HEK293 (cell line): Measurements from ENCODE around the gene ASCC1.

Source experiments
- CTCF ChIA-PET: fragments of 350-600 bp; formaldehyde crosslinking; extraction: SDS; loops from one replicate; lab custom pipeline; 2021; ENCODE audit warnings: antibody characterized with exemption; lab: Yijun Ruan, JAX
- POLR2A ChIA-PET: fragments of 300-600 bp; formaldehyde crosslinking; extraction: SDS; loops from one replicate; lab custom pipeline; 2020; ENCODE audit warnings: antibody characterized with exemption, inconsistent platforms; lab: Yijun Ruan, JAX
- H3K27ac ChIP-seq: fragments of 200-500 bp; sonication (Bioruptor generic); 2 replicates; pipeline ENCODE4 v1.5.1; 2014; ENCODE audit warnings: low read depth, low read length, control low read depth, inconsistent platforms; ENCODE audit errors: extremely low read depth
- H3K36me3 ChIP-seq, 2 experiments: fragments of 200-500 bp in 1 of 2; sonication (Bioruptor generic) in 1 of 2; 1 replicate in 1 of 2; 2 replicates in 1 of 2; pipeline ENCODE4 v1.5.1; 2014 to 2017; ENCODE audit warnings: inconsistent platforms in 2 of 2, low read length in 2 of 2; ENCODE audit not compliant: control insufficient read depth in 2 of 2, insufficient read depth in 1 of 2
- H3K4me1 ChIP-seq: fragments of 200-500 bp; sonication (Bioruptor generic); 2 replicates; pipeline ENCODE4 v1.5.1; 2014; ENCODE audit warnings: mild to moderate bottlenecking, low read length, inconsistent platforms; ENCODE audit not compliant: control insufficient read depth, insufficient read depth
- H3K4me3 ChIP-seq: 2 replicates; pipeline ENCODE4 v1.5.1; 2011; ENCODE audit warnings: low read depth, mild to moderate bottlenecking, control low read depth, low read length, moderate library complexity
- H3K9me3 ChIP-seq: fragments of 200-500 bp; sonication (Bioruptor generic); 2 replicates; pipeline ENCODE4 v1.5.1; 2014; ENCODE audit warnings: low read depth, low read length, inconsistent platforms; ENCODE audit not compliant: control insufficient read depth, insufficient read depth
- EGR2 ChIP-seq: fragments of 450-650 bp; formaldehyde crosslinking; IDR thresholded peaks from 2 replicates; pipeline ENCODE4 v1.5.1; 2016; ENCODE audit warnings: low read depth, missing biosample characterization, missing genetic modification characterization
- GLIS1 ChIP-seq: fragments of 450-650 bp; formaldehyde crosslinking; IDR thresholded peaks from 2 replicates; pipeline ENCODE4 v1.5.1; 2016; ENCODE audit warnings: missing biosample characterization, missing genetic modification characterization
- KLF16 ChIP-seq: fragments of 450-650 bp; formaldehyde crosslinking; IDR thresholded peaks from 2 replicates; pipeline ENCODE4 v1.5.1; 2017; ENCODE audit warnings: missing biosample characterization, missing genetic modification characterization
- KLF7 ChIP-seq: fragments of 450-650 bp; formaldehyde crosslinking; IDR thresholded peaks from 2 replicates; pipeline ENCODE4 v1.5.1; 2016; ENCODE audit warnings: missing biosample characterization, missing genetic modification characterization, borderline replicate concordance
- OVOL3 ChIP-seq: fragments of 450-650 bp; formaldehyde crosslinking; IDR thresholded peaks from 2 replicates; pipeline ENCODE4 v1.5.1; 2016; ENCODE audit warnings: missing biosample characterization, missing genetic modification characterization
- SP2 ChIP-seq: fragments of 450-650 bp; formaldehyde crosslinking; IDR thresholded peaks from 2 replicates; pipeline ENCODE4 v1.5.1; 2016; ENCODE audit warnings: missing biosample characterization, missing genetic modification characterization
- TRIM28 ChIP-seq: IDR thresholded peaks from 2 replicates; pipeline ENCODE4 v1.6.1; 2011; ENCODE audit warnings: low read length, control low read depth, borderline replicate concordance
- ZFHX2 ChIP-seq: fragments of 450-650 bp; formaldehyde crosslinking; conservative IDR thresholded peaks from 2 replicates; pipeline ENCODE4 v1.5.1; 2016; ENCODE audit warnings: missing biosample characterization, missing genetic modification characterization
- ZFP69B ChIP-seq: fragments of 450-650 bp; formaldehyde crosslinking; IDR thresholded peaks from 2 replicates; pipeline ENCODE4 v1.5.1; 2016; ENCODE audit warnings: missing biosample characterization, missing genetic modification characterization
- ZNF140 ChIP-seq: fragments of 450-650 bp; formaldehyde crosslinking; IDR thresholded peaks from 2 replicates; pipeline ENCODE4 v1.5.1; 2016; ENCODE audit warnings: missing biosample characterization, missing genetic modification characterization
- ZNF146 ChIP-seq: fragments of 450-650 bp; formaldehyde crosslinking; IDR thresholded peaks from 2 replicates; pipeline ENCODE4 v1.5.1; 2016; ENCODE audit warnings: missing biosample characterization, missing genetic modification characterization
- ZNF2 ChIP-seq: fragments of 450-650 bp; formaldehyde crosslinking; IDR thresholded peaks from 2 replicates; pipeline ENCODE4 v1.5.1; 2016; ENCODE audit warnings: missing biosample characterization, missing genetic modification characterization
- ZNF214 ChIP-seq: fragments of 450-650 bp; formaldehyde crosslinking; IDR thresholded peaks from 2 replicates; pipeline ENCODE4 v1.5.1; 2017; ENCODE audit warnings: missing biosample characterization, mild to moderate bottlenecking, missing genetic modification characterization, borderline replicate concordance
- ZNF335 ChIP-seq: fragments of 450-650 bp; formaldehyde crosslinking; conservative IDR thresholded peaks from 2 replicates; pipeline ENCODE4 v1.5.1; 2016; ENCODE audit warnings: missing biosample characterization, missing genetic modification characterization
- ZNF394 ChIP-seq: fragments of 450-650 bp; formaldehyde crosslinking; IDR thresholded peaks from 2 replicates; pipeline ENCODE4 v1.5.1; 2016; ENCODE audit warnings: missing biosample characterization, missing genetic modification characterization, mild to moderate bottlenecking, moderate library complexity, borderline replicate concordance
- ZNF501 ChIP-seq: fragments of 450-650 bp; formaldehyde crosslinking; IDR thresholded peaks from 2 replicates; pipeline ENCODE4 v1.5.1; 2016; ENCODE audit warnings: missing biosample characterization, missing genetic modification characterization
- ZNF561 ChIP-seq: fragments of 450-650 bp; IDR thresholded peaks from 2 replicates; pipeline ENCODE4 v1.5.1; 2018; ENCODE audit warnings: missing biosample characterization, missing genetic modification characterization, borderline replicate concordance
- ZNF600 ChIP-seq: fragments of 450-650 bp; formaldehyde crosslinking; IDR thresholded peaks from 2 replicates; pipeline ENCODE4 v1.5.1; 2016; ENCODE audit warnings: missing biosample characterization, missing genetic modification characterization
- ZNF664 ChIP-seq: fragments of 450-650 bp; formaldehyde crosslinking; IDR thresholded peaks from 2 replicates; pipeline ENCODE4 v1.5.1; 2016; ENCODE audit warnings: missing biosample characterization, missing genetic modification characterization
- ZNF843 ChIP-seq: fragments of 450-650 bp; formaldehyde crosslinking; IDR thresholded peaks from 2 replicates; pipeline ENCODE4 v1.5.1; 2016; ENCODE audit warnings: missing biosample characterization, missing genetic modification characterization
- ZSCAN30 ChIP-seq: fragments of 450-650 bp; IDR thresholded peaks from 2 replicates; pipeline ENCODE4 v1.5.1; 2018; ENCODE audit warnings: missing biosample characterization, mild to moderate bottlenecking, missing genetic modification characterization, moderate library complexity
- TF ChIP-seq, protein P1 (sequence below): fragments of 450-650 bp; formaldehyde crosslinking; IDR thresholded peaks from 2 replicates; pipeline ENCODE4 v1.5.1; 2017; ENCODE audit warnings: missing biosample characterization, missing genetic modification characterization
- TF ChIP-seq, protein P2 (sequence below): fragments of 450-650 bp; formaldehyde crosslinking; IDR thresholded peaks from 2 replicates; pipeline ENCODE4 v1.5.1; 2017; ENCODE audit warnings: missing biosample characterization, missing genetic modification characterization
- TF ChIP-seq, protein P3 (sequence below): fragments of 450-650 bp; formaldehyde crosslinking; IDR thresholded peaks from 2 replicates; pipeline ENCODE4 v1.5.1; 2016; ENCODE audit warnings: missing biosample characterization, missing genetic modification characterization
- TF ChIP-seq, protein P4 (sequence below): fragments of 450-650 bp; formaldehyde crosslinking; IDR thresholded peaks from 2 replicates; pipeline ENCODE4 v1.5.1; 2016; ENCODE audit warnings: missing biosample characterization, missing genetic modification characterization
- TF ChIP-seq, protein P5 (sequence below): fragments of 450-650 bp; formaldehyde crosslinking; IDR thresholded peaks from 2 replicates; pipeline ENCODE4 v1.5.0; 2017; ENCODE audit warnings: missing biosample characterization, missing genetic modification characterization, borderline replicate concordance

ASCC1 gene, protein sequence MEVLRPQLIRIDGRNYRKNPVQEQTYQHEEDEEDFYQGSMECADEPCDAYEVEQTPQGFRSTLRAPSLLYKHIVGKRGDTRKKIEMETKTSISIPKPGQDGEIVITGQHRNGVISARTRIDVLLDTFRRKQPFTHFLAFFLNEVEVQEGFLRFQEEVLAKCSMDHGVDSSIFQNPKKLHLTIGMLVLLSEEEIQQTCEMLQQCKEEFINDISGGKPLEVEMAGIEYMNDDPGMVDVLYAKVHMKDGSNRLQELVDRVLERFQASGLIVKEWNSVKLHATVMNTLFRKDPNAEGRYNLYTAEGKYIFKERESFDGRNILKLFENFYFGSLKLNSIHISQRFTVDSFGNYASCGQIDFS

DNA sequence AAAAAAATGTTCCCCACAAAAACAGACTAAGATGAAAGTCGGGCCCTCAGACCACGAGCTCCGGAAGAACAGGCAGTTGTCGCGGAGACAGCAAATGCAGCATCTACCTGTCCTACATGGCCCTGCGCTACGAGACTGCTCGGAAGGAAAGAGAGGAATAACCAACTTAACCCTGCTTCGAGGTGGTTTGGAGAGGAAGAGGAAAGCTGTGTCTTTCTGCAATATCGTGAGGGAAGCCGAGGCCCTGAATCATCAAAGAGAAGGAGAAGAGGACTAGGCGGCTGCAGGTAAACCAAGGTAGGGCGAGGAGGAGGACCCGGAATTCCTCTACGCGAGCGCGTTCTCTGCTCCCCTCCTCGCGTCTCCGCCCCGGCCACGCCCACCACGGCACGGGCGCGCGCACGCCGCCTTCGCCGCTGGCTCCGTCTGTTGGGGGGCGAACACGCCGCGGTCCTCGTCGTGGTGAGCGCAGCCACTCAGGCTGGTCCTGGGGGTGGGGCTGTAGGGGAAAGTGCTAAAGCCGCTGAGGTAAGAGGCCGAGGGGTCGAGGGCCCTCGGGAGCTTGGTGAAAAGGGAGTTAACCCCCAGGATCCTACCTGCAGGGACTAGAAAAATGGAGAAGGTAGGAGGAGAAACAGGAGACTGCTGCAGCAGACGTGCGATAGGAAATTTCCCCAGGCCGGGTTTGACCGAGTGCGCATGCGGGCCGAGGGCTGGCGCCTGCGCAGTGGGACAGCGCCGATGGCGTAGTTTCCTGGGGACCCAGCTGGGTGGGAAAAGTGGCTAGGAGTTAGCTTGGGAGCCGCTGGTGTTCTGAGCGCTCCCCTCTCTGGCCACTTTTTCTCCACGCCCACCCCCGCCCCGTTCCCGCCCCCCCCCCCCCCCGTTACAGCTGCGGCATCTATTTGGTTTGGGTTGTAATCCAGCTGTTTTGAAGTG lies at the start of gene ASCC1, which contains the start of gene ANAPC16:
Gene ASCC1 (minus strand): TSS at position 666 of the 939 bp plus-strand sequence. CDS start 2,978 bp downstream, outside the sequence.
Gene ANAPC16 (plus strand): TSS at position 402 of the 939 bp plus-strand sequence. CDS start 7,903 bp downstream, outside the sequence.
- Histone ChIP-seq H3K36me3 (peaks cover 11 to 12% of the 10 kb centered on the region in 2 experiments; a peak in 2 of 3 replicates), H3K4me3 (peak within 1 kb of the TSS; percentile 72), H3K9me3 (no peaks in the 10 kb centered on the region), H3K4me1 (peaks cover 7% of the 10 kb centered on the region), H3K27ac (peak within 1 kb of the TSS; percentile 91)
- POLR2A ChIA-PET: interaction anchor here (0.6 to 1.6 kb wide), 16 partner anchors 13 to 818 kb away, joined by 3 to 11 read pairs (median 4); partner anchors contain the start of gene DDIT4
- CTCF ChIA-PET: interaction anchor here (0.6 to 2.5 kb wide), 9 partner anchors 9 to 443 kb away, joined by 3 to 10 read pairs (median 4); no protein-coding TSS in a partner anchor
- TF ChIP-seq KLF7 (tag by site-specific recombination) (peak; percentile 32; the same call in 1 of the 2 replicates), ZNF561 (tag by site-specific recombination) (peak; percentile 57; the same call in 1 of the 2 replicates), ZNF600 (tag by site-specific recombination) (peak; percentile 47; the same call in 1 of the 2 replicates), ZNF2 (tag by site-specific recombination) (peak; percentile 59), ZNF843 (tag by site-specific recombination) (peak; percentile 74), ZNF501 (tag by site-specific recombination) (peak; percentile 99), EGR2 (tag by site-specific recombination) (peak; percentile 36; the same call in 1 of the 2 replicates), KLF16 (tag by site-specific recombination) (peak; percentile 97), ZNF394 (peak; percentile 62; the same call in 1 of the 2 replicates), ZNF146 (tag by site-specific recombination) (no peak), ZNF140 (tag by site-specific recombination) (no peak), TRIM28 (peak; percentile 85; the same call in 1 of the 2 replicates), ZSCAN30 (tag by site-specific recombination) (peak; percentile 79), ZNF664 (tag by site-specific recombination) (no peak), SP2 (tag by site-specific recombination) (peak; percentile 42), ZFP69B (tag by site-specific recombination) (peak; percentile 50; the same call in 1 of the 2 replicates), GLIS1 (tag by site-specific recombination) (peak; percentile 79), ZNF214 (tag by site-specific recombination) (no peak), ZFHX2 (peak; percentile 71), ZNF335 (tag by site-specific recombination) (peak; percentile 94), OVOL3 (tag by site-specific recombination) (0 out of 2 replicates have a peak, but pooled peaks have one; percentile 6)
- TF ChIP-seq, protein P1, sequence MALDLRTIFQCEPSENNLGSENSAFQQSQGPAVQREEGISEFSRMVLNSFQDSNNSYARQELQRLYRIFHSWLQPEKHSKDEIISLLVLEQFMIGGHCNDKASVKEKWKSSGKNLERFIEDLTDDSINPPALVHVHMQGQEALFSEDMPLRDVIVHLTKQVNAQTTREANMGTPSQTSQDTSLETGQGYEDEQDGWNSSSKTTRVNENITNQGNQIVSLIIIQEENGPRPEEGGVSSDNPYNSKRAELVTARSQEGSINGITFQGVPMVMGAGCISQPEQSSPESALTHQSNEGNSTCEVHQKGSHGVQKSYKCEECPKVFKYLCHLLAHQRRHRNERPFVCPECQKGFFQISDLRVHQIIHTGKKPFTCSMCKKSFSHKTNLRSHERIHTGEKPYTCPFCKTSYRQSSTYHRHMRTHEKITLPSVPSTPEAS: peak; percentile 10; the same call in 1 of the 2 replicates
- TF ChIP-seq, protein P2, sequence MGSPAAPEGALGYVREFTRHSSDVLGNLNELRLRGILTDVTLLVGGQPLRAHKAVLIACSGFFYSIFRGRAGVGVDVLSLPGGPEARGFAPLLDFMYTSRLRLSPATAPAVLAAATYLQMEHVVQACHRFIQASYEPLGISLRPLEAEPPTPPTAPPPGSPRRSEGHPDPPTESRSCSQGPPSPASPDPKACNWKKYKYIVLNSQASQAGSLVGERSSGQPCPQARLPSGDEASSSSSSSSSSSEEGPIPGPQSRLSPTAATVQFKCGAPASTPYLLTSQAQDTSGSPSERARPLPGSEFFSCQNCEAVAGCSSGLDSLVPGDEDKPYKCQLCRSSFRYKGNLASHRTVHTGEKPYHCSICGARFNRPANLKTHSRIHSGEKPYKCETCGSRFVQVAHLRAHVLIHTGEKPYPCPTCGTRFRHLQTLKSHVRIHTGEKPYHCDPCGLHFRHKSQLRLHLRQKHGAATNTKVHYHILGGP: no peak
- TF ChIP-seq, protein P3, sequence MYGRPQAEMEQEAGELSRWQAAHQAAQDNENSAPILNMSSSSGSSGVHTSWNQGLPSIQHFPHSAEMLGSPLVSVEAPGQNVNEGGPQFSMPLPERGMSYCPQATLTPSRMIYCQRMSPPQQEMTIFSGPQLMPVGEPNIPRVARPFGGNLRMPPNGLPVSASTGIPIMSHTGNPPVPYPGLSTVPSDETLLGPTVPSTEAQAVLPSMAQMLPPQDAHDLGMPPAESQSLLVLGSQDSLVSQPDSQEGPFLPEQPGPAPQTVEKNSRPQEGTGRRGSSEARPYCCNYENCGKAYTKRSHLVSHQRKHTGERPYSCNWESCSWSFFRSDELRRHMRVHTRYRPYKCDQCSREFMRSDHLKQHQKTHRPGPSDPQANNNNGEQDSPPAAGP: peak; percentile 43; the same call in 1 of the 2 replicates
- TF ChIP-seq, protein P4, sequence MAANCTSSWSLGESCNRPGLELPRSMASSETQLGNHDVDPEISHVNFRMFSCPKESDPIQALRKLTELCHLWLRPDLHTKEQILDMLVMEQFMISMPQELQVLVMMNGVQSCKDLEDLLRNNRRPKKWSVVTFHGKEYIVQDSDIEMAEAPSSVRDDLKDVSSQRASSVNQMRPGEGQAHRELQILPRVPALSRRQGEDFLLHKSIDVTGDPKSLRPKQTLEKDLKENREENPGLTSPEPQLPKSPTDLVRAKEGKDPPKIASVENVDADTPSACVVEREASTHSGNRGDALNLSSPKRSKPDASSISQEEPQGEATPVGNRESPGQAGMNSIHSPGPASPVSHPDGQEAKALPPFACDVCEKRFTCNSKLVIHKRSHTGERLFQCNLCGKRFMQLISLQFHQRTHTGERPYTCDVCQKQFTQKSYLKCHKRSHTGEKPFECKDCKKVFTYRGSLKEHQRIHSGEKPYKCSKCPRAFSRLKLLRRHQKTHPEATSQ (tag by site-specific recombination): 0 out of 2 replicates have a peak, but pooled peaks have one; percentile 14
- TF ChIP-seq, protein P5, sequence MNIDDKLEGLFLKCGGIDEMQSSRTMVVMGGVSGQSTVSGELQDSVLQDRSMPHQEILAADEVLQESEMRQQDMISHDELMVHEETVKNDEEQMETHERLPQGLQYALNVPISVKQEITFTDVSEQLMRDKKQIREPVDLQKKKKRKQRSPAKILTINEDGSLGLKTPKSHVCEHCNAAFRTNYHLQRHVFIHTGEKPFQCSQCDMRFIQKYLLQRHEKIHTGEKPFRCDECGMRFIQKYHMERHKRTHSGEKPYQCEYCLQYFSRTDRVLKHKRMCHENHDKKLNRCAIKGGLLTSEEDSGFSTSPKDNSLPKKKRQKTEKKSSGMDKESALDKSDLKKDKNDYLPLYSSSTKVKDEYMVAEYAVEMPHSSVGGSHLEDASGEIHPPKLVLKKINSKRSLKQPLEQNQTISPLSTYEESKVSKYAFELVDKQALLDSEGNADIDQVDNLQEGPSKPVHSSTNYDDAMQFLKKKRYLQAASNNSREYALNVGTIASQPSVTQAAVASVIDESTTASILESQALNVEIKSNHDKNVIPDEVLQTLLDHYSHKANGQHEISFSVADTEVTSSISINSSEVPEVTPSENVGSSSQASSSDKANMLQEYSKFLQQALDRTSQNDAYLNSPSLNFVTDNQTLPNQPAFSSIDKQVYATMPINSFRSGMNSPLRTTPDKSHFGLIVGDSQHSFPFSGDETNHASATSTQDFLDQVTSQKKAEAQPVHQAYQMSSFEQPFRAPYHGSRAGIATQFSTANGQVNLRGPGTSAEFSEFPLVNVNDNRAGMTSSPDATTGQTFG: no peak
